Measurements from ENCODE around the gene OR2C3.
"Not testable (repeated sequence)": the region's sequence is repeated elsewhere in the genome, so short reads cannot be mapped to it uniquely, and the experiment has no call there.

The OR2C3 gene

DNA sequence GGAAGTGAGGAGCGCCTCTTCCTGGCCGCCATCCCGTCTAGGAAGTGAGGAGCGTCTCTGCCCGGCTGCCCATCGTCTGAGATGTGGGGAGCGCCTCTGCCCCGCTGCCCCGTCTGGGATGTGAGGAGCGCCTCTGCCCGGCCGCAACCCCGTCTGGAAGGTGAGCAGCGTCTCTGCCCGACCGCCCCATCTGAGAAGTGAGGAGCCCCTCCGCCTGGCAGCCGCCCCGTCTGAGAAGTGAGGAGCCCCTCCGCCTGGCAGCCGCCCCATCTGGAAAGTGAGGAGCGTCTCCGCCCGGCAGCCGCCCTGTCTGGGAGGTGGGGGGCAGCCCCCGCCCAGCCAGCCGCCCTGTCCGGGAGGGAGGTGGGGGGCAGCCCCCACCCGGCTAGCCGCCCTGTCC is 14.4 kb downstream of the OR2C3 start:
- in situ Hi-C loops (cut with HindIII; ENCODE audit: low sequenced_read_pairs), result not testable (repeated sequence)

DNA sequence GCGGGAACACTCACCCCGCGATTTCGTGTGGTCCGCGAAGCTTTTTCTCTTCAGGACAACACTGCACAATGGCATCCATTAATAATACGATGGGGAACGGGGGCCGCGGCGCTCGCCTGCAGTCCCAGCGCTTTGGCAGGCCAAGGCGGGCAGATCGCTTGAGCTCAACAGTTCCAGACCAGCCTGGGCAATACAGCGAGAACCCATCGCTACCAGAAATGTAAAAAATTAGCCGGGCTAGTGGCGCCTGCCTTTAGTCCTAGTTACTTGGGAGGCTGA is 17.7 kb downstream of the OR2C3 start:
- in situ Hi-C loops (cut with HindIII; ENCODE audit: low sequenced_read_pairs), result no loop called here

DNA sequence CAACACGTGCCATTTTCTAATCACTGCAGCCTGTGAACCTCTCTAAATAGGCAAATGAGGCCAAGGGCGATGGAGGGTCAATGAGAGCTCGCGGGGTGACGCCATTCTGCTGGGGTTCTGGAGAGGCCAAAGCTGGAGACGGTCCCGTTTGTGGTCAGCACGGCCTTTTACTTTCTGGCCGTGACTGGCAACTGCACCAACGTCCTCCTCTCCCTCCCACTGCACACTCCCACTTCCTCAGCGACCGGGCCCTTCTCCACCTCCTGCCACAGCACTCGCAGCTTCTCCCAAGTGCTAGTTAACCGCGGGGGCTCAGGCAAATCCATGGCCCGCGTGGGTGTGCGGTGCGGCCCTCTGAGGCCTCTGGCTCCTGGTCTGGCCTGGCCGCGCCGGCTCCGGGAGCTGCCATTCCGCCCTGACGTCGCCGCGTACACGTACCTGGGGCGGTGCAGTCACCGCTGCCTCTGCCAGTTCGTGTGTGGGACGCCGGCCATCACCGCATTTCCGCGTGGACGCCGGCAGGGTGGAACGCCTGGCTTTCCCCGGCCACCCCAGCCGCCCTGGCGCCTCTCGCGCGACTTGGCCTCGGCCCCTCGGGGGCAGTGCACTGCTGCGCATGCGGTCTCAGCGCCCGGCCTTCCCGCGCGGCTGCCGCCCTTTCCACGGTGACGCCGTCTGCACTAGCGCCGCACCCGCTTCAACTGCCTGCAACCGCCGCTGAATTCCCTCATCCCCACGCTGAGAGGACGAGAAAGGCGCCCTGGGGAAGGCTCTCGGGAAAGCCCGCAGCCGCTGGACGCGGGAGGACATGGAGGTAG is 18.2 kb downstream of the OR2C3 start:
- in situ Hi-C loops (cut with HindIII; ENCODE audit: low sequenced_read_pairs), result no loop called here

DNA sequence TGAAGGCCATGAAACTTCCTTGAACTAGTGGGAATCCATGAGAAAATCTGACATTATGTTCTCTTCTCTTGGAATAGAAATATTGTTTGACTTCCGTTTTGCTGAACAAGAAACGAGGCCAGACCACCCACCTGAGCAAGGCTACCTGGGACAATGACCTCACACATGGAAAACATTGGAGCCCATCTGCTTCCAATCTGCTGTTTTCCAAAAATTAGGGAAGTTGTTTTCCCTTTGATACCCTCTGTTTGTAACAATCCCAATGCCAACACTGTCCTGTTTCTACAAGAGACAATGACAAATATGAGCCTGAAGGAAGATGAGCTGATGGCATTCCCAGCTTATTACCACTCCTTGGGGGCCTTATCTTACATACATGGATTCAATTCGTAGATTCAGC is 29.4 kb downstream of the OR2C3 start:
- in situ Hi-C loops (cut with HindIII; ENCODE audit: low sequenced_read_pairs), result no loop called here

GRCh38 chr1:247500865-247501264 is 35.4 kb downstream of the OR2C3 start:
- in situ Hi-C loops (cut with HindIII; ENCODE audit: low sequenced_read_pairs), result no loop called here

DNA sequence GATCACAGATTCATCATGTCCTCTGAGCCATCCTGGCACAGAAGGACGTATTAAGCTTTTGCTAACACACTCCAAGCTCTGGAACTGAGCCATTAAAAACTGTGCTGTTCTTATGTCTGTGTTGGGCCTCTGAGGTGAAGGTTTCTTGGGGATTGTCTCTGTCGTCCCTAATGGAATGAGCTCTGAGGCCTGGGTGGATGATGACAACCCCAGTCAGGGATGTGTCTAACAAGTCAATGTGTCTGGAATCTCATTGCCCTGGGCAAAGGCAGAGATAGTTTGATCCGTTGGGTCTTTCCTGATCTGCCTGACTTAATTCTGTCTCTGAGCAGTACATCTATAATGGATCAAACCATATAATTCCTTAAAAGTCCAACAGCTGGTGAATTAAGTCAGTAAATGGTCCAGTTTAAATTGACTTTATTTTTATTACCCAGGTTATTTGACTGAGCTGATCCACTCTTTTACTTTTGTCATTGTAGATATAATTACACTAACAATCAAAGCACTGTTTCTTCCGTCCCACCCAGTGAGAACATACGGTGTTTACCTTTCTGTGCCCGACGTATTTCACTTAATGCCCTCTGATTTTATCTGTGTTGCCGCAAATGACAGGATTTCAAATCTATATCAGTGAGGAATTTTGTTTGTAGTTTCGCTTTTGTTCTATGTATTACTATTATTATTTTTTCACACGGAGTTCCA is 39.5 kb downstream of the OR2C3 start:
- in situ Hi-C loops (cut with HindIII; ENCODE audit: low sequenced_read_pairs), result no loop called here

GRCh38 chr1:247494767-247495166 is 41.5 kb downstream of the OR2C3 start:
- in situ Hi-C loops (cut with HindIII; ENCODE audit: low sequenced_read_pairs), result no loop called here

- in situ Hi-C loops (cut with HindIII; ENCODE audit: low sequenced_read_pairs), result no loop called here
These were observed 43.1 kb downstream of the OR2C3 start for GRCh38 chr1:247493106-247493505.

DNA sequence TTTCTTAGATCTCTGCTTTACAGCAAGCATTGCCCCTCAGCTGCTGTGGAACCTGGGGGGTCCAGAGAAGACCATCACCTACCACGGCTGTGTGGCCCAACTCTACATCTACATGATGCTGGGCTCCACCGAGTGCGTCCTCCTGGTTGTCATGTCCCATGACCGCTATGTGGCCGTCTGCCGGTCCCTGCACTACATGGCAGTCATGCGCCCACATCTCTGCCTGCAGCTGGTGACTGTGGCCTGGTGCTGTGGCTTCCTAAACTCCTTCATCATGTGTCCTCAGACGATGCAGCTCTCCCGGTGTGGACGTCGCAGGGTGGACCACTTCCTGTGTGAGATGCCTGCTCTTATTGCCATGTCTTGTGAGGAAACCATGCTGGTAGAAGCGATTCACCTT is 44.9 kb downstream of the OR2C3 start:
- in situ Hi-C loops (cut with HindIII; ENCODE audit: low sequenced_read_pairs), result no loop called here

GRCh38 chr1:247487057-247487456 is 49.2 kb downstream of the OR2C3 start:
- in situ Hi-C loops (cut with HindIII; ENCODE audit: low sequenced_read_pairs), result no loop called here

DNA sequence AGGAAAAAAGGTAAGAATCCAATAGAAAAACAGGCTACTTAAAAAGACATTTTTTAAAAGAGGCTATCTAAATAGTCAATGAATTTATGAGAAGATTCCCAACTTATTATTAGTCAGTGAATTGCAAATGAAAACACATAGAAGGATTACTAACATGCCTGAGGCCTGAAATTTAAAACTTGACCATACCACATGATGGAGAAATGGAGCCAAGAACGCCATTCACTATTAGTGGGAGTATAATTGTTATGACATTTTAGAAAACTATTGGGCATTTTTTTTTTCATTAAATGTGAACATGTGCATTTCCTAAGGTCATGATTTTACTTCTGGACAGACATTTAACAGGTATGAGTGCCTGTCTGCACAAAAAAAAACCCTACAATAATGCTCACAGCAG is 53.5 kb downstream of the OR2C3 start:
- in situ Hi-C loops (cut with HindIII; ENCODE audit: low sequenced_read_pairs), result no loop called here

- in situ Hi-C loops (cut with HindIII; ENCODE audit: low sequenced_read_pairs), result not testable (repeated sequence)
These were observed 59.7 kb downstream of the OR2C3 start for GRCh38 chr1:247476328-247477058.

- in situ Hi-C loops (cut with HindIII; ENCODE audit: low sequenced_read_pairs), result no loop called here
These were observed 60.4 kb downstream of the OR2C3 start for GRCh38 chr1:247475793-247476192.

Measured in endothelial cell of hepatic sinusoid (primary cell).